ENCODE data around the gene PABPN1L.

Gene PABPN1L

GRCh38 chr16:88846088-88846487 is 20.4 kb downstream of the PABPN1L start:
- no peak for DNase-seq

GRCh38 chr16:88844419-88845036 is 21.9 kb downstream of the PABPN1L start:
- no peak for DNase-seq

GRCh38 chr16:88843256-88843655 is 23.2 kb downstream of the PABPN1L start:
- no peak for DNase-seq

- DNase-seq, result no peak
Observed at GRCh38 chr16:88842806-88843205, 23.7 kb downstream of the PABPN1L start.

- no peak for DNase-seq
Observed at GRCh38 chr16:88842308-88842756, 24.1 kb downstream of the PABPN1L start.

GRCh38 chr16:88841521-88842307 is 24.7 kb downstream of the PABPN1L start:
- no peak for DNase-seq

- no peak for DNase-seq
Observed at GRCh38 chr16:88840600-88841215, 25.8 kb downstream of the PABPN1L start.

- DNase-seq, result no peak
Observed at GRCh38 chr16:88839745-88840599, 26.5 kb downstream of the PABPN1L start.

GRCh38 chr16:88839026-88839529 is 27.4 kb downstream of the PABPN1L start:
- DNase-seq, result no peak

- no peak for DNase-seq
Observed at GRCh38 chr16:88838566-88838965, 27.9 kb downstream of the PABPN1L start.

- DNase-seq, result no peak
Observed at GRCh38 chr16:88837806-88838205, 28.7 kb downstream of the PABPN1L start.

GRCh38 chr16:88836791-88837190 is 29.7 kb downstream of the PABPN1L start:
- no peak for DNase-seq

- no peak for DNase-seq
Observed at GRCh38 chr16:88835818-88836217, 30.6 kb downstream of the PABPN1L start.

- DNase-seq, result no peak
Observed at GRCh38 chr16:88835383-88835782, 31.1 kb downstream of the PABPN1L start.

GRCh38 chr16:88834670-88835069 is 31.8 kb downstream of the PABPN1L start:
- DNase-seq, result no peak

- no peak for DNase-seq
Observed at GRCh38 chr16:88833086-88833485, 33.4 kb downstream of the PABPN1L start.

- DNase-seq, result no peak
Observed at GRCh38 chr16:88831838-88832237, 34.6 kb downstream of the PABPN1L start.

- no peak for DNase-seq
Observed at GRCh38 chr16:88830783-88831182, 35.7 kb downstream of the PABPN1L start.

GRCh38 chr16:88830258-88830657 is 36.2 kb downstream of the PABPN1L start:
- DNase-seq, result no peak

- no peak for DNase-seq
Observed at GRCh38 chr16:88828711-88829110, 37.7 kb downstream of the PABPN1L start.

GRCh38 chr16:88827727-88828126 is 38.7 kb downstream of the PABPN1L start:
- no peak for DNase-seq

- no peak for DNase-seq
Observed at GRCh38 chr16:88826070-88826840, 40.2 kb downstream of the PABPN1L start.
